ENCODE results near the gene SERPINE1.
"Not testable (repeated sequence)": the region's sequence is repeated elsewhere in the genome, so short reads cannot be mapped to it uniquely, and the experiment has no call there.

Gene SERPINE1

DNA sequence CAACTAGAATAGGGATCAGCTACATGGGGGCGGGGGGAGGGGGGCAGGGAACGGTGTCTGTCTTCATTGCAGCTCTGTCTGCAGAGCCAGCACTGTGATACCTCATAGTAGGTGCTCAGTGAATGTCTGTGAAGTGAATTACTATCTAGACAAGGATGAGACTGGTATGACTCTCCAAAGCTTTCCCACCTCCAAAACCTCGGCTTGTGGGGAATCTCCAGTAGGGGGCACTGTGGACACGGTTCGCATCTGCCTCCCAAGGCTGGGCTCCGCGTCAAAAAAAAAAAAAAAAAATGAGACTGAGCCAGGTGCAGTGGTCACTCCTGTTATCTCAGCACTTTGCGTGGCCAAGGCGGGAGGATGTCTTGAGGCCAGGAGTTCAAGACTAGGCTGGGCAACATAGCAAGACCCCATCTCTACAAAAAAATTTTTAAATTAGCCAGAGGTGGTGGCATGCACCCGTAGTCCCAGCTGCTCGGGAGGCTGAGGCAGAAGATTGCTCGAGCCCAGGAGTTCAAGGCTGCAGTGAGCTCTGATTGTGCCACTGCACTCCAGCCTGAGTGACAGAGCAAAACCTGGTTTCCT is 32.0 kb upstream of the SERPINE1 start:
- H3K4me3 ChIP-seq (ENCODE audit: low read length), result no peak overlapping the region
- no peak for TF ChIP-seq ZNF274 (IDR thresholded peaks at IDR 0.05; ENCODE audit: low read depth, low read length)

DNA sequence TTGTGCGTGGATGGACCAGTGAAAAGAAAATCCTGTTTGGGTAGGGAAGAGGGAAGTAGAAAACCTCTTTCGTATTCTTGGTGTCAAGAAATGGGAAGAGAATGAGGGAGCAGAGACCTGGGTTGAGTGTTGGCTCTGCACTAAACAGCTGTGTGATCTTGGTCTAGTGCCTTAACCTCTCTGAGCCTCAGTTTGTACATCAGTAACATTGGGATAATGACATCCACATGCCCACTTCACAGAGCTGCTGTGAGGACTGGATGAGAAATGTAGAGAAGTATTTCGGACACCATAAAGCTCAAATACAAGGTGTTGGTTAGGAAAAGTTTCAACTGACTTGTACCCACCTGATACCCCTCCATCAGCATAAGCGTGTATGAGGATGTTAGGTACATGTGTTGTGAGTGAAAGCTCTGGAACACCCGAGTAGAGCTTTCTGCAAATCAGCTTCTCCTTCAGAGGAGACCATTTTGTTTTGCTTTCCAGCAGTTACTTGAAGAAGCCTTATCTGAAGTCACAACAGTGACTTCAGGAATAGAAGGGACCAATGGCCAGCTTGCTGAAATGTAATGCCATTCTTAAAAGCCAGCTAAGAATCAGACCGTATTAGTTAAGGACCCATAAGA is 30.5 kb upstream of the SERPINE1 start:
- no peak overlapping the region for H3K4me3 ChIP-seq (ENCODE audit: low read length)
- no peak for TF ChIP-seq ZNF274 (IDR thresholded peaks at IDR 0.05; ENCODE audit: low read depth, low read length)

DNA sequence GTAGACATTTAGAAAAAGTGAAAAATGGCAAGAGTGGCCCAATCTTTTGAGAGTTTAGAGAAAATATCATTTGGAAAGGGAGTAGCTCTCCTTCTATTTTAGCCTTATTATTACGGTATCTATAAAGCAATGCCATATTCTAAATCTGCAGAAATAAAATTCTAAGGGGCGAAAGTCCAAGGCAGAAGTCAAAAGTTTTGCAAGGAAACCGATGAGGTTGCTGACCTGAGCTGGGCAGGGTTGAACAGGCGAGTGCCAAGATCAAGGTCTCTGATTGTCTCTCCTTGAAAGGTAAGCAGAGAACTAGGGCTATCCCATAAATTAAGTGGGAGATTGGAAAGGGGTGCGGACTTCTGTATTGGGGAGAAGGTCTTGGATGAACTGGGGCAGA is 30.0 kb upstream of the SERPINE1 start:
- H3K4me3 ChIP-seq (ENCODE audit: low read length), result no peak overlapping the region
- TF ChIP-seq ZNF274 (IDR thresholded peaks at IDR 0.05; ENCODE audit: low read depth, low read length), result no peak

DNA sequence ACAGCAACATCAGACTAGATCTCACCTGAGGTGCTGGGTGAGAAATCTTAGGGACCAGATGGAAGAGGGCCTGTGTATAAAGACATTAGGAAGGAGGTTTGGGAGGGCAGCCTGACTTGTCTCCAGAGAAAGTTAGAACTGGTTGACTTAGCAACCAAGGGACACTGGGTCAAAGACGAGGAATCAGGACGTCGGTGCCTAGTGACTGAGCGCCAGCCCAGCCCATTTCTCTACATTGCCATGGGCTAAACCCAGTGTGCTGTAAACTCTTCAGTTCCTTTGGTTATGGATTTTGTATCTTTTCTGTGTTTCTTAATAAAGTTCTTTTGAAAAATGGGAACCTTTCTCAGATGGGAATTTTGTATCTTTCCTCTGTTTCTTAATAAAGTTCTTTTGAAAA is 29.3 kb upstream of the SERPINE1 start:
- no peak overlapping the region for H3K4me3 ChIP-seq (ENCODE audit: low read length)
- no peak for TF ChIP-seq ZNF274 (IDR thresholded peaks at IDR 0.05; ENCODE audit: low read depth, low read length)

DNA sequence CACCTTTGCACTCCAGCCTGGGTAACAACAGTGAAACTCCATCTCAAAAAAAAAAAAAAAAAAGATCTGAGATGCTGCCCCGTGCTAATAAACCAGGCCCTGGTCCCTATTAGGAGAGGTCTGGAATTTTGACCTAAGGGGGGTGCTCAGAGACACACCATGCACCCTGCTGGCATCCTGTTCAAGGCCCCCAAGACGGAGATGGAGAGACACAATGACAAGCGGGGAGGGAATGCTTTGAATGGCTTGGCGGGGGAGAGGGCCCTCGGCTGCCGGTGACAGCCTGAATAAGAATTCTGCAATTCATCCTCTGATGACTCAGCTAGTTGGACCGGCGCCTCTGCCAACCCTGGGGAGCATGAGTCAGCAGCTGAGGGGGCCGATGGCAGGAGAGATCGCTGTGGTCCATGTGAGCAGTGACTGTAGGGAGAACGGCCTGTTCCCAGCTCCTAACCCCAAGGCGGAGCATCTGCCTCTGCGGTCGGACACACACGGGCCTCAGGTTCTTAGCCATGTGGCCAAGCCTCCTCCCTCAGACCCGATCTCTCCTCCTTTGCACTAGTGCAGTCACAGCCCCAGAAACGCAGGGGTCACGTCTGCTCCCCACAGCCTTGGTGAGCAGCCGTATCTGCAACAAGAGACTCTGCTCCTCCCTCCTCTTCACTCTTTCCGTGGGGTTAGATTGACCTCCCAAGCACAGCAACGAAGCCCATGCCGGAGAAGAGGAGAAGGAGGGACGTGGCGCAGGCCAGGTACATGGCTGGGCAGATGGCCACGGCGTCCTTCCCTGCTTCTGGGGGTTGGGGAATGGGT is 26.7 kb upstream of the SERPINE1 start:
- H3K4me3 ChIP-seq (ENCODE audit: low read length), result no peak overlapping the region
- TF ChIP-seq ZNF274 (IDR thresholded peaks at IDR 0.05; ENCODE audit: low read depth, low read length), result no peak

DNA sequence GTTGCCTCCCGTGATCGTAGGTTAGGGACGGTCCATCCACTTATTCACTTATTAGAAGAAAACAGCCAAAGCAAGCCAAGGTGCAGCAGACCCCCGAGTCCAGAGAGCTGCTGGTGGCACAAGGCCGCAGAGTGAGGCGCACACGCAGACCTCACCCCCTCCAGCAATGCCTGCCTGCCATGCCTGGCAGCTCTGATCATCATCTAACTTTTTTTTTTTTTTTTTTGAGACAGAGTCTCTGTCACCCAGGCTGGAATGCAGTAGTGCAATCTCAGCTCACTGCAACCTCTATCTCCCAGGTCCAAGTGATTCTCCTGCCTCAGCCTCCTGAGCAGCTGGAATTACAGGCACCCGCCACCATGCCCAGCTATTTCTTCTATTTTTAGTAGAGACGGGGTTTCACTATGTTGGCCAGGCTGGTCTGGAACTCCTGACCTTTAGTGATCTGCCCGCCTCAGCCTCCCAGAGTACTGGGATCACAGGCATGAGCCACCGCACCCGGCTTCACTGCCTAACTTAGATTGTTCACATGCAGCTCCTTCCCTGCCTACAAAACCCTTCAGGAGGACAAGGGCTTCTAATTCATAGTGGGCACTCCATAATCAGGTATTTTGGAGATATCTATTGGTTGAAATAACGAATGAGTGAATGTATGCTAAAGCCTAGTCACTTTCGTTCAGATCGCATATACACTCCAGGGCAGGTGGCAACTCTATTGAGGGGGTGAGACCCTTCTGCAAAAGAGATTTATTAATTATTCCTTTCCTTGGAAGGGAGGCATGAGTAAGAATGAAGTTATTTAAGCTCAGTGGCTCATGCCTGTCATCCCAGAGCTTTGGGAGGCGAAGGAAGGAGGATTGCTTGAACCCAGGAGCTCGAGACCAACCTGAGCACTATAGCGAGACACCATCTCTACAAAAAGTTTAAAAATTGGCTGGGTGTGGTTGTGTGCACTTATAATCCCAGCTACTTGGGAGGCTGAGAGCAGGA is 25.8 kb upstream of the SERPINE1 start:
- no peak overlapping the region for H3K4me3 ChIP-seq (ENCODE audit: low read length)
- TF ChIP-seq ZNF274 (IDR thresholded peaks at IDR 0.05; ENCODE audit: low read depth, low read length), result no peak

DNA sequence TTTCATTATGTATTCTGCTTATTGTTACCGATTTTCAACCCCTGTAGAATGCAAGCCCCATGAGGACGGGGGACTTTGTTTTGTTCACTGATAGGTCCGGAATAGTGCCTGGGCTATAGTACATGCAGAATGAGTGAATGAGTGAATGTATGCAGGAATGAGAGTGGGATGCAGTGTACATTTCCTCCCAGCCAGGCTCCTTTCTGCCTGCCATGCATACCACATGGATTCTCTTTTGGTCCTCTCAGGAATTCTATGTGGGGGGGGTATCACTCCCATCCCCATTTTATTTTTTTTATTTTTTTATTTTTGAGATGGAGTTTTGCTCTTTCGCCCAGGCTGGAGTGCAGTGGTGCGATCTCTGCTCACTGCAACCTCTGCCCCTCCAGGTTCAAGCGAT is 24.9 kb upstream of the SERPINE1 start:
- no peak for TF ChIP-seq ZNF274 (IDR thresholded peaks at IDR 0.05; ENCODE audit: low read depth, low read length)
- H3K4me3 ChIP-seq (ENCODE audit: low read length), result no peak overlapping the region

DNA sequence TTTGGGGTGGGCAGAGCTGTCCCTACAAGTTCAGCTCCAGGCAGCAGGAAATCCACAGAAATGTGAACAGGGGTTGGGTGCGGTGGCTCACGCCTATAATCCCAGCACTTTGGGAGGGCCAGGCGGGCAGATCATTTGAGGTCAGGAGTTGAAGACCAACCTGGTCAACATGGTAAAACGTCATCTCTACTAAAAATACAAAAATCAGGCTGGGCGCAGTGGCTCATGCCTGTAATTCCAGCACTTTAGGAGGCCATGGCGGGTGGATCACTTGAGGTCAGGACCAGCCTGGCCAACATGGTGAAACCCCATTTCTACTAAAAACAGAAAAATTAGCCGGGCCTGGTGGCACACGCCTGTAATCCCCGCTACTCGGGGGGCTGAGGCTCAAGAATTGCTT is 23.2 kb upstream of the SERPINE1 start:
- not testable (repeated sequence) for H3K4me3 ChIP-seq (ENCODE audit: low read length)

DNA sequence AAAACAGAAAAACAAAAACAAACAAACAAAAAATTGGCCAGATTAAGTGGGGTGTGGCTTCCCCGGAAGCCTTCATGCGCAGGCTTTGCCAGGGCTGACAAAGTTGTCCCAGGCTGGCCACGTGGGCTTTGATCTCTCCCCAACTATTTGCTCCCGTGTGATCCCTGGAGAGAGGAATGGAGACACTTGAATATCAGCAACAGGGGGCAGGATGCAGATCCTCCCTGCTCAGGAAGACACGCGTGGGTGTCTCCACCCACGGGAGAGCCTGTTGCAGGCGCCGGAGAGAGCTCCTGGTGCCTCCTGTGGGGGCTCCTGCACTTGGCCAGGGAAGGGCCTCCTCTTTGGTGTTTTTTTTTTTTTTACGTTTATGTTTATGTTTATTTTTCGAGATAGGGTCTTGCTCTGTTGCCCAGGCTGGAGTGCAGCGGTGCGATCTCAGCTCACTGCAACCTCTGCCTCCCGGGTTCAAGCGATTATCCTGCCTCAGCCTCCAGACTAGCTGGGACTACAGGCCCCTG is 22.7 kb upstream of the SERPINE1 start:
- no peak overlapping the region for H3K4me3 ChIP-seq (ENCODE audit: low read length)
- no peak for TF ChIP-seq ZNF274 (IDR thresholded peaks at IDR 0.05; ENCODE audit: low read depth, low read length)

DNA sequence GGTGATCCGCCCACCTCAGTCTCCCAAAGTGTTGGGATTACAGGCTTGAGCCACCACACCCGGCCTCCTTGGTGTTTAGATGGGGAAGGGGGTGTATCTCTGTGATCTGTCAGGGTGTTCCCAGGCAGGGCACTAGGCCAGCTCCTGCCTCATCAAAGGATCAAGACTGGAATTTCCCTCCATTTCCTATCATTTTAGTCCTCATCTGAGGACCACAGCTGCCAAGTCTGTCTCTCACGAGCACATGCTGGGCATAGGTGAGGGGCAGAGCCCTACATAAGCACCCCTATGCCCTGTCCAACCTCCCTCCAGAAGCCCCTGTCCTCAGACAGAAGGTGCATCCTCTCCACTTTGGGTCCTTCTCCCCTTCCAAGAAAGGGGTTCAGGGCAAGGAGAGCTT is 22.1 kb upstream of the SERPINE1 start:
- no peak overlapping the region for H3K4me3 ChIP-seq (ENCODE audit: low read length)
- TF ChIP-seq ZNF274 (IDR thresholded peaks at IDR 0.05; ENCODE audit: low read depth, low read length), result no peak

DNA sequence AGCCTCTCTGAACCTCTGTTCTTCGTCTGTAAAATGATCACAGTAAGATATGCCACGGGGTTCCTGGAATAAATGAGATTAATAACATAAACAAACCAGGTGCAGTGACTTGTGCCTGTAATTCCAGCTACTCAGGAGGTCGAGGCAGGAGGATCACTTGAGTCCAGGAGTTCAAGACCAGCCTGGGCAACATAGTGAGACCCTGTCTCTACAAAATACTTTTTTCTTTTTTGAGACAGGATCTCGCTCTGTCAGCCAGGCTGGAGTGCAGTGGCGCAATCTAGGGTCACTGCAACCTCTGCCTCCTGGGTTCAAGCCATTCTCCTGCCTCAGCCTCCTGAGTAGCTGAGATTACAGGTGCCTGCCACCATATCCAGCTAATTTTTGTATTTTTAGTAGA is 21.7 kb upstream of the SERPINE1 start:
- H3K4me3 ChIP-seq (ENCODE audit: low read length), result not testable (repeated sequence)

DNA sequence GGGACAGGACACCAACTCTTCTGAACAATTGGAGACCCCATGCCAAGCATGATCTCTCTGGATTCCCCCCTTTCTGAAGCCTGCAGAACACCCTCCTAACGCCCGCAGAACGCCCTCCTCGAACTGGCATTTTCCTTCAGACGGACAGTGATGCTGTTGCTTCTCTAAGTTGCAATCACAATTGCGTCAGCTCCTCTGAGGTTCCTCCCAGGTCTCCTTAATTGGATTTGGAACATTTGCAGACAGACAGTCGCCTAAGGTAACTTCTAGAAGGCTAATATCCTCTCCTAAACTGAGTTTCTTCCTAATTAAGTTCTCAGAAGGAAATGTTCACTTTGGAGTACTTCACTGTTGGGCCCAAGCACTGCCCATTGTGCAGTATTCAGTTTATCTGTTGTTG is 20.5 kb upstream of the SERPINE1 start:
- no peak overlapping the region for H3K4me3 ChIP-seq (ENCODE audit: low read length)
- TF ChIP-seq ZNF274 (IDR thresholded peaks at IDR 0.05; ENCODE audit: low read depth, low read length), result no peak

DNA sequence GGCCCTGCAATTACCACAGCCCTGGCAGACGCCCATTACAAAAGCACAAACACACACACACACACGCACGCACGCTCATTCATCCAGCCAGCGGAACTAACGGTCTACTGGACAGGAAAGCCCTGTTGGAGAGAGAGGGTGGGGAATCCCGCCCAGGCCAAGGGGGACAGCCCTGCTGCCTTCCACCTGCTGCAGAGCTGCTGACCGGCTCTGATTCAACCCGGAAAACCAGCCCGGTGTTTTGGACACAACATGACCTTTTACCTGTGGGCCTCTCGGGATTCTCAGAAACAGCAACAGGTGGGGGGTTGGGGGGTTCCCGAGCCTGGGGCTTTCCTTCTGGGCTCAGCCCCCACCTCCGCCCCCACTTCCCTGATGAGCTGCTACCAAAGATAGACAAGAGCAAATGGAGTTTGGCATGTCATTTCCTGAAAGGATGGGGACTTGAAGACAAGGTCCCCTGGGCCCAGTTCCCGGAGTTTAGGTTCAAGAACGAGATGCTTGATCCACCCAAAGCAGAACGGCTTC is 18.5 kb upstream of the SERPINE1 start:
- TF ChIP-seq ZNF274 (IDR thresholded peaks at IDR 0.05; ENCODE audit: low read depth, low read length), result no peak
- no peak overlapping the region for H3K4me3 ChIP-seq (ENCODE audit: low read length)

DNA sequence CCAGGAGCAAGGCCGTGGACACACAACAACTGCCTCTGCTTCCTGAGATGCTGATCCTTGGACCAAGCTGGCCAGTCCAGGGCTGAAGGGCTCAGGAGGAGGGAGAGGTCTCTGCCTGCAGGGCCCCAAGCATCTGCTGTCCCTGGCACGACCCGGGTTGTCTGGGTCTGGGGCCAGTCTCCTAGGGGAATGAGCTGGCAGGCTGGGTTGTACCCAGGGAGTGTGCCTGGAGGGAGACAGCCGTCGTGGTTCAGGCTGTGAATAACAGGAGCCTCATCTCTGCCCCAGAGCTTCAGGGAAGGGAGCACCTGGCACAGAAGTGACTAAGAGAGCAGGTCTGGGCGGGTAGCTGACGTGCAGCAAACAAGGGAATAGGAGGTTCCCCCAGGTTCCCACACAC is 17.9 kb upstream of the SERPINE1 start:
- TF ChIP-seq ZNF274 (IDR thresholded peaks at IDR 0.05; ENCODE audit: low read depth, low read length), result no peak
- H3K4me3 ChIP-seq (ENCODE audit: low read length), result no peak overlapping the region
